ENCODE results near the gene AGAP3. TPM values are rescaled to one million over a fixed set of nuclear protein-coding genes. Genes with fewer than 3 reads are reported as not detected.

AGAP3 gene
- total RNA-seq, 1 donor from 2014 or later, result 27.6 TPM

GRCh38 chr7:151137076-151137675 is 50.9 kb downstream of the AGAP3 start:
- DNase-seq, result no peak

- no peak for DNase-seq
Measured at GRCh38 chr7:151137791-151138152, 51.5 kb downstream of the AGAP3 start.

GRCh38 chr7:151138153-151138851 is 52.0 kb downstream of the AGAP3 start:
- DNase-seq, result no peak

- no peak for DNase-seq
Measured at GRCh38 chr7:151139071-151139790, 53.0 kb downstream of the AGAP3 start.

GRCh38 chr7:151139791-151140190 is 53.5 kb downstream of the AGAP3 start:
- DNase-seq, result no peak

GRCh38 chr7:151140826-151141225 is 54.6 kb downstream of the AGAP3 start:
- DNase-seq, result no peak

DNA sequence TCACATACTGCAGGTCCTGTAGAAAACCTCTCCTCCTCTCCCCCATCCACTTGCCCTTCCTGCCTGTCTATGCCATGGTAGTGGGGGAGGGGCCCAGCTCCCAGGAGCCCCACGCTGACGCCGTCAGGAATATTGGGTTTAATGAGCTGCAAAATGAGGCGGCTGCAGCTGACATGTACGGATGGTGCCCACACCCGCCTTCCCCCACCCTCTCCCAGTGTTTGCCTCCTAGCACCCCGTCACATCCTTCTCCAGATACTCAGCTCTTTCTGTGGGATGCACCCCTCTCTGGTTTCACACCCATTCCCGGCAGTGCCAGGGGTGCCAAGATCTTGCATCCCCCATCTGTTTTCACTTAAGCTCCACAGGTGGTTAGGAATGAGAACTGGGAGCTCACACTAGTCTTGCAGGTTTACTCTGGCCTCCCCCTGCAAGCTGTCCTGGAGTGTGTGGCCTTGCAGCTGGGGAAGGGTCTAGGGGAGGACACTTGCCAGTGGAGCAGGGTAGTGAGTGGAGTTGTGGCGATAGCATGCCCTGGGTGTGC is 55.1 kb downstream of the AGAP3 start:
- DNase-seq, result no peak

- DNase-seq, result no peak
Measured at GRCh38 chr7:151141855-151142685, 55.8 kb downstream of the AGAP3 start.

GRCh38 chr7:151142686-151143040 is 56.4 kb downstream of the AGAP3 start:
- no peak for DNase-seq

GRCh38 chr7:151143261-151144015 is 57.2 kb downstream of the AGAP3 start:
- no peak for DNase-seq

DNA sequence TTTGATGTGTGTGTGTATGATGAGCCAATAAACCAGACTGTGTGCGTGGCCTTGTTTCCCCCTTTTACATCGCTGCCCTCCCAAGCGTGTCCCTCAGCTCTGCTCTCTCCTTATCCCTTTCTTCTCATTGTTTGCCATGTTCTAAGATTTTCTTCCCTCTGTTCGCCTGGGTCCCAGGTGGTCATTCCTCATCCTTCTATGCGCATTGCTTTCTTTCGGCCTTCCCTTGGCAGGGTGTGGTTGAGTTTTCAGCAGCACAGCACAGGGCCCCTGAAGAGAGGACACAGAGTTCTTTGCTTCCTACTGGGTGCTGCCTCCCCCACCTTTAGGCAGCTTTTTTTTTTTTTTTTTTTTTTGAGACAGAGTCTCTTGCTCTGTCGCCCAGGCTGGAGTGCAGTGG is 58.1 kb downstream of the AGAP3 start:
- no peak for DNase-seq

DNA sequence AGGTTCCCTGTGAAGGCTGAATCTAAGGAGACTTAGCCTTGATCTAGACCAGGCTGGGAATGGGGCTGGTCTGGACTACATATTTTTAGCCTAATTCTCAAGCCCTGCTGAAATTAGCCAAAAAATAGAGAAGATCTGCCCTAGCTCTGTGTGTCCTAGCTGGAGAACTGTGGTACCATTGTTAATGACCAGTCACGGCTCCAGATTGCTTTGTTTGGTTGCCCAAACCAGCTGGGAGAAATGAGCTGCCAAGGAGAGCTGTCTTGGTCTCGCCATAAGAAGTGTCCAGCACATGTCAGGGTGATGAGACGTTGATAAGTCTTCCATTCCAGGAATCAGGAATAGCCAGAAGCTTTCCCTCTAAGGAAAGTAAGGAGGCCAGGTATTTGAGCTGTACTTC is 60.5 kb downstream of the AGAP3 start:
- no peak for DNase-seq

DNA sequence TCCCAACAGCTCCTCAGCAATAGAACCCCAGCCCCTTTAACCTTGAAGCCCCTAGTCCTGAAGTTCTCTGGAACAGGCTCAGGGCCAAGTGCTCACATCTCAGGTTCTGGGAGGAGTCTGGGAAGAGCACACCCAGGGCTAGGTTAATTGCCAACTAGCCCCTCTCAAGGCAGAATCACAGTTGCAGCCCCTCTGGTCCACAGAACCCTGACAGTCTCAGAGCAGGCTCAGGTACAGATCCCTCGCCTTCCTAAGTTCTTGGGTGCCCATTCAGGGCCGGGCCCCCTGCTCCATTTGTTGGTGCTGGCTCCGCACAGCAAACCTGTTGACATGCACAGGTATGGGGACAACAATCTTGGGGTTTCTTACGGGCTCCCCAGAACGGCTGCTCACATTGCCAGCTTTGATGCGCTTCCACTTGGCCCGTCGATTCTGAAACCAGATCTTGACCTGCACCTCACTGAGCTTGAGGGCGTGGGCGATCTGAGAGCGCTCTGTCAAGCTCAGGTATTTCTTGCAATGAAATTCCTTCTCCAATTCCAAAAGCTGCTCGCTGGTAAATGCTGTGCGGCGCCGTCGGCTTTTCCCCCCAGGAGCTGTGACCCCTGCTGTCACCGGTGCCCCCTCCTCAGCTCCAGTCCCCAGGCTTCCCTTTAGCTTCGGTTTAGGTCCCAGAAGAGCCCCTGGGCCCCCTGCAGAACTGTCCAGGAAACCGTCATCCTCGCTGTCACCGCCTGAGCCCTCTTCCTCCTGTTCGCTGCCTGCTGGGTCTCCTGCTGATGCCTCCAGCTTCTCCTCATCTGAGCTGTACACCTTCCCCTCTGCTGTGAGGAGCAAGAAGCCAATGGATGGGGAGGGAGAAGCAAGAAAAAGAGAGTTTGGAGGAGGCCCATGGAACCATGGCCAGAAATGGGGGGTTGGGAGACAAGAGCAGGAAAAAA is 62.3 kb downstream of the AGAP3 start:
- no peak for DNase-seq

GRCh38 chr7:151150388-151150787 is 64.1 kb downstream of the AGAP3 start:
- DNase-seq, result no peak

- DNase-seq, result no peak
Measured at GRCh38 chr7:151152643-151153513, 66.6 kb downstream of the AGAP3 start.

DNA sequence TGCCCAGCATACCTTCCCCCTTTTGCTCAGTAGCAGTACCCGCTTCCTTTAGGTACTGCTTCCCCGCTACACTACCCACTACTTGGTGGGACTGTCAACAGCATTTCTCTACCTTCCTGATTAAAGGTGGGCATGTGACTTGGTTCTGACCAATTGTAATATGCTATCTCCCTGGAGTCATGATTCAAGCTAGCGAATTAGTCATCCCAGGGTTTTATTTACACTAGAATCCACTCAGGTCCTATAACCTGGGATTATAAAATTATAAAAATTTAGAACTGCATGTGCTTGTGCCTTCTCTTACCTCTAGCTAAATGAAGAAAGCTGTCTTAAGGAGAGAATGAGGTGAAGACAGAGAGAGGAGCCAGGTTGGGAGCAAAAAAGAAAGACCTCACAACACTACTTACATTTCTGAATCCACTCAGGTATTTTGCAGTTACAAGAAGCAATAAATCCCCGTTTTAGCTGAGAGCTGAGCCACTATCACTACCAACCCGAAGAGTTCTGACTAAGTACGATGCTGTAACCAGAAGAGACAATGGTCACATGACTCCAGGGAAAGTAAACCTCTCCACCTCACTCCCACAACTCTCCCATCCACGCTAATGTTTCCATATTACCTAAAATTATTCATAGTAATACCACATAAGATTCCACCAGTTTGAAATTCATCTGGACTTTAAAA is 71.5 kb downstream of the AGAP3 start:
- no peak for DNase-seq

DNA sequence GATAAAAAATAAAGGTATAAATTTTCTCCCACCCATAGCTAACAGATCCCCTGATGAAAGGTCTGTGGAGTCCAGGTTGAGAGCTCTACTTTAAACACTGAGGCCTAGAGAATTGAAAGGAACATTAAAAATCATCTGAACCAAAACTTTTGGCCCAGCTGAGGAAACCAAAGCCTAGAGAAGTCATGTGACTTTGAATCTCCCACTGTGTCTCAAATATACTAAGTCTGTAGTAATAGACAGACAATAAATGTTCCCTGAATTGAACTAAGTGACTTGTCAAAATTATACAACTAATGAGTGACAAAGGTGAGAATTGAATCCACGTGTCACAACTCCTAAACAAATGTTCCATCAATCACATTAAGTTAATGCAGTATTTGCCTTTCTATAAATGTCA is 75.5 kb downstream of the AGAP3 start:
- DNase-seq, result no peak

GRCh38 chr7:151166629-151167196 is 80.4 kb downstream of the AGAP3 start:
- no peak for DNase-seq
